ENCODE results near the gene BTBD17. TPM values are rescaled to one million over a fixed set of nuclear protein-coding genes. Genes with fewer than 3 reads are reported as not detected.

BTBD17 gene
- polyA plus RNA-seq, 1 experiment = not detected

DNA sequence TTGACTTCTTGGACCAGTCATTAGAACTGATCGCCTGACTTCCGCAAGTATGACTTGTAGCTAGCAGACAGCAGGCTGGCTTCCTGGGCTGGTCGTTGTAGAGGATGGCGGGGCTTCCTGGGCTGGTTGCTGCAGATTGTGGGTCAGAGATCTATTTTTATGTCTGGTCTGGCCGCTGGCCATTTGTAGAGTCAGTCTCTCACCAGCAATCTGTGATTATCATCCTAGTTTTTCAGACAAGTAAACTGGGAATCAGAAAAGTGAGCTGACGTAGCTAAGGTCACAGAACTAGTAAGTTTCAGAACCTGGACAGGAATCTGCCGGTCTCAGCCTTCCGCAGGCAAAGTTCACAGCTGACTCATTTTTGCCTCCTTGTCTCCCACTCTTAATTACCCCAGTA lies 24.7 kb upstream of the BTBD17 start:
- CTCF ChIA-PET = interaction anchor here (0.6 kb wide), 1 partner anchor 69 kb away, joined by 3 read pairs; no protein-coding TSS in a partner anchor
- POLR2A ChIA-PET = no interaction called here
- Histone ChIP-seq H3K4me3 (ENCODE audit: low read depth, low read length) (no peak overlapping the region), H3K27ac (ENCODE audit: low read depth, low read length) (no peak overlapping the region), H3K9me3 (ENCODE audit: control insufficient read depth, insufficient read depth, low read length) (no peaks in the 10 kb centered on the region; the same call in 1 of the 2 replicates), H3K27me3 (ENCODE audit: control insufficient read depth, insufficient read depth, low read length) (no peaks in the 10 kb centered on the region)
- no peak for DNase-seq (ENCODE audit: low read depth, low spot score)
- TF ChIP-seq, protein P1, sequence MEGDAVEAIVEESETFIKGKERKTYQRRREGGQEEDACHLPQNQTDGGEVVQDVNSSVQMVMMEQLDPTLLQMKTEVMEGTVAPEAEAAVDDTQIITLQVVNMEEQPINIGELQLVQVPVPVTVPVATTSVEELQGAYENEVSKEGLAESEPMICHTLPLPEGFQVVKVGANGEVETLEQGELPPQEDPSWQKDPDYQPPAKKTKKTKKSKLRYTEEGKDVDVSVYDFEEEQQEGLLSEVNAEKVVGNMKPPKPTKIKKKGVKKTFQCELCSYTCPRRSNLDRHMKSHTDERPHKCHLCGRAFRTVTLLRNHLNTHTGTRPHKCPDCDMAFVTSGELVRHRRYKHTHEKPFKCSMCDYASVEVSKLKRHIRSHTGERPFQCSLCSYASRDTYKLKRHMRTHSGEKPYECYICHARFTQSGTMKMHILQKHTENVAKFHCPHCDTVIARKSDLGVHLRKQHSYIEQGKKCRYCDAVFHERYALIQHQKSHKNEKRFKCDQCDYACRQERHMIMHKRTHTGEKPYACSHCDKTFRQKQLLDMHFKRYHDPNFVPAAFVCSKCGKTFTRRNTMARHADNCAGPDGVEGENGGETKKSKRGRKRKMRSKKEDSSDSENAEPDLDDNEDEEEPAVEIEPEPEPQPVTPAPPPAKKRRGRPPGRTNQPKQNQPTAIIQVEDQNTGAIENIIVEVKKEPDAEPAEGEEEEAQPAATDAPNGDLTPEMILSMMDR (IDR thresholded peaks at IDR 0.05; ENCODE audit: low read depth, low read length) = no peak

DNA sequence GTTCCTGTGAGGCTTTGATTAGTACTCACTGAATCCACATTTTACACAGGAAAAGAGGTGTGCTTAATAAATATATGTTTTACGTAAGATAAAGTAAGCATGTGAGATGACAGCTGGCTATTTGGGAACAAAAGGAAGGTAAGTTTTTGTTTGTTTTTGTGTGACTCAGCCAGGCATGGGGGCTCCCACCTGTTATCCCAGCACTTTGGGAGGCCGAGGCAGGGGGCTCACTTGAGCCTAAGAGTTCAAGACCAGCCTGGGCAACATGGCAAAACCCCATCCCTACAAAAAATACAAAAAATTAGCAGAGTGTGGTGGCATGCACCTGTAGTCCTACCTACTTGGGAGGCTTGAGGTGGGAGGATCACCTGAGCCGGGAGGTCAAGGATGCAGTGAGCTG lies 23.5 kb upstream of the BTBD17 start:
- Histone ChIP-seq H3K4me3 (ENCODE audit: low read depth, low read length) (no peak overlapping the region), H3K27me3 (ENCODE audit: control insufficient read depth, insufficient read depth, low read length) (no peaks in the 10 kb centered on the region), H3K9me3 (ENCODE audit: control insufficient read depth, insufficient read depth, low read length) (no peaks in the 10 kb centered on the region; the same call in 1 of the 2 replicates), H3K27ac (ENCODE audit: low read depth, low read length) (no peak overlapping the region)
- TF ChIP-seq, protein P1 (IDR thresholded peaks at IDR 0.05; ENCODE audit: low read depth, low read length) = no peak
- no peak for DNase-seq (ENCODE audit: low read depth, low spot score)
- ChIA-PET POLR2A (no interaction called here), CTCF (interaction anchor here (0.7 kb wide), 1 partner anchor 19 kb away, joined by 3 read pairs; no protein-coding TSS in a partner anchor)

DNA sequence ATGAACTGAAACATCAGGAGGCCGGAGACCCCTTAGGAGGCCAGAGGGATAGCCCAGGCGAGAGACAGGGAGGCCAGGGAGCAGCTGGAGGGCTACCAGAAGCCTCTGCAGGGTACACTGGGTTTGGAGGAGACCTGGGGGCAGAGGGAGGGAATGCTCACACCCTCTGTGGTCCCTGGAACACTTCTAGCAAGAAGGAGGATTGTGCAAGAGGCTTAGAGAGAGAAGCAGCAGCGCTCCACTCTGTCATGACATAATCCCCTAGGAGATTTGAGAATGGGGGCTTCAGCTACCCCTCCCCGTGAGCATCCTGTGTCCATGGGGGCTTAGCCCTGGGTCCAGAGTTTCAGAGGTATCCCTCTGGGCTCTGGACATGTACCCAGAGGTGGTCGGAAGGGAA lies 21.5 kb upstream of the BTBD17 start:
- TF ChIP-seq, protein P1 (IDR thresholded peaks at IDR 0.05; ENCODE audit: low read depth, low read length) = no peak
- no peak overlapping the region for H3K4me3 ChIP-seq (ENCODE audit: low read depth, low read length)
- H3K27ac ChIP-seq (ENCODE audit: low read depth, low read length) = no peak overlapping the region
- H3K9me3 ChIP-seq (ENCODE audit: control insufficient read depth, insufficient read depth, low read length) = no peaks in the 10 kb centered on the region; the same call in 1 of the 2 replicates
- no peak for DNase-seq (ENCODE audit: low read depth, low spot score)
- ChIA-PET POLR2A (no interaction called here), CTCF (interaction anchor here (1.7 to 2.3 kb wide), 2 partner anchors 73 to 75 kb away, joined by 3 to 11 read pairs; no protein-coding TSS in a partner anchor)
- H3K27me3 ChIP-seq (ENCODE audit: control insufficient read depth, insufficient read depth, low read length) = no peaks in the 10 kb centered on the region

DNA sequence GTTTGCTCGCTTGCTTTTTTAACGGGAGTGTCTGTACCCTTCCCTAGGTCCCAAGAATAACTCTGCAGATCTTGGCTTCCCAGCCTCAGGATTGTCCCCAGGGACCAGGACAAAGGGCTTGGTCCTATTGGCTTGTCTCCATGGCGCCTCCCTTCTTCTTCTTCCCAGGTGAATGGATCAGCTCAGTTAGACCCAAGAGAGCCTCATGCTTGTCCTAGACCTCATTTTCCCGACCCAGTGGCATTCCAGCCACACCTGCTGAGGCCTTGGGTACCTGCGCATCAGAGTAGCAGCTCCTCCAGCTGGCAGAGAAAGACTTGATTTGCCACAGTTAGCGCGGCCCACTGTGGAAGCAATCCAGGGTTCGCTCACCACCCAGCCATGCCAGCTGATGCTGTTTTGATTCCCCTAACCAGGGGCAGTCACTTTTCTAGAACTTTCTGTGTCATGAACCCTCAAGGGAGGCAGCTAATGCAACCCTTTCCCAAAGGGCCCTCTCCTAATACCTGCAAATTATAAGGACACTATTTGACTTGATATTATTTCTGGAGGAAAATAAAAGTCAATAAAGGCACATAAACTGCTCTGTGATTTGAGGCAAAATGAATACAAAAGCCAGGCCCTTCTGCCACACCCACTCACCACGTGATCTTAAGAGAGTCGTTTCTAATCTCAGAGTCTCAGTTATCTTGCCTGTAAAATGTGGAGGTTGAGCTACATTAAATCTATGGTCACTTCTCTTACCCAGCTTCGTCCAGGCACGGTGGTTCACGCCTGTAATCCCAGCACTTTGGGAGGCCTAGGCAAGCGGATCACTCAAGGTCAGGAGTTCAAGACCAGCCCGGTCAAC lies 19.5 kb upstream of the BTBD17 start:
- no peak for DNase-seq (ENCODE audit: low read depth, low spot score)
- CTCF ChIA-PET = interaction anchor here (0.5 to 3.5 kb wide), 6 partner anchors 13 to 317 kb away, joined by 3 to 94 read pairs (median 4); partner anchors contain the start of gene GPR142
- POLR2A ChIA-PET = interaction anchor here (0.6 kb wide), 1 partner anchor 172 kb away, joined by 4 read pairs; no protein-coding TSS in a partner anchor
- Histone ChIP-seq H3K4me3 (ENCODE audit: low read depth, low read length) (no peak overlapping the region), H3K27ac (ENCODE audit: low read depth, low read length) (no peak overlapping the region), H3K27me3 (ENCODE audit: control insufficient read depth, insufficient read depth, low read length) (no peaks in the 10 kb centered on the region), H3K9me3 (ENCODE audit: control insufficient read depth, insufficient read depth, low read length) (no peaks in the 10 kb centered on the region; the same call in 1 of the 2 replicates)
- TF ChIP-seq, protein P1 (IDR thresholded peaks at IDR 0.05; ENCODE audit: low read depth, low read length) = no peak

Measured in AG04450 (cell line).